HepG2 (cell line): ENCODE data around the gene SAXO2. TPM values are rescaled to one million over a fixed set of nuclear protein-coding genes. Genes with fewer than 3 reads are reported as not detected.

Experiments used
- ATAC-seq: fragments of 200-7000 bp; cut with Tn5 transposase; 3 replicates; pipeline ENCODE4 v1.9.1; 2020; ENCODE audit warnings: mild to moderate bottlenecking, moderate library complexity
- BruUV-seq: library from RNA; stranded (reverse); fragments of 400-500 nt; replicated peaks from 2 replicates; lab custom pipeline; 2021; lab: Mats Ljungman, UMichigan
- CTCF ChIA-PET: fragments of 300-600 bp; formaldehyde crosslinking; extraction: SDS; loops from one replicate; lab custom pipeline; 2021; ENCODE audit warnings: low total read pairs, inconsistent platforms, low intra/inter-chr PET ratio; lab: Yijun Ruan, JAX
- POLR2A ChIA-PET: fragments of 350-600 bp; sonication (Branson Sonifier 250); formaldehyde crosslinking; loops from one replicate; lab custom pipeline; 2020; ENCODE audit warnings: antibody characterized with exemption, inconsistent platforms; lab: Yijun Ruan, JAX
- DNase-seq: peaks from one replicate; pipeline ENCODE4 v3.0.0-alpha.2; 2015; ENCODE audit warnings: low spot score
- FAIRE-seq: peaks from 3 replicates; lab custom pipeline; 2011; peaks lifted over from hg19 to GRCh38; lab: Jason Lieb, UNC
- H2AFZ ChIP-seq: one replicate; pipeline ENCODE4 v1.6.1; 2011; ENCODE audit warnings: low read length, inconsistent platforms
- H3K27ac ChIP-seq: fragments of 300-600 bp; 3 replicates; pipeline ENCODE4 v1.8.0; 2011; ENCODE audit warnings: mixed run types, mild to moderate bottlenecking, mixed read lengths, low read length, inconsistent platforms; ENCODE audit not compliant: insufficient read depth; ENCODE audit errors: extremely low read length
- H3K27me3 ChIP-seq, 2 experiments: fragments of 200-600 bp in 1 of 2; 2 replicates in 1 of 2; 3 replicates in 1 of 2; pipeline versions ENCODE4 v1.6.0 to v1.8.0; 2011; ENCODE audit warnings: low read length in 2 of 2, mild to moderate bottlenecking in 2 of 2, moderate library complexity in 2 of 2, inconsistent platforms in 1 of 2; ENCODE audit not compliant: insufficient read depth in 2 of 2, control insufficient read depth in 1 of 2
- H3K36me3 ChIP-seq, 2 experiments: fragments of 200-600 bp in 1 of 2; replicated peaks in 1 of 2; 2 replicates in 1 of 2; 3 replicates in 1 of 2; pipeline versions ENCODE4 v1.5.1 to v1.8.0; 2011; ENCODE audit warnings: low read length in 2 of 2, inconsistent platforms in 1 of 2; ENCODE audit not compliant: insufficient read depth in 2 of 2, control insufficient read depth in 1 of 2
- H3K4me1 ChIP-seq: 2 replicates; pipeline ENCODE4 v1.5.1; 2012; ENCODE audit warnings: low read length, inconsistent platforms; ENCODE audit not compliant: insufficient read depth
- H3K4me2 ChIP-seq: 2 replicates; pipeline ENCODE4 v1.6.0; 2011; ENCODE audit warnings: low read depth, low read length, inconsistent platforms
- H3K4me3 ChIP-seq, 3 experiments: fragments of 200-600 bp in 1 of 3; sonication (generic), shearing (Covaris generic) in 1 of 3; replicated peaks in 1 of 3; 2 replicates each; pipeline ENCODE4 v1.5.1; 2011 to 2016; ENCODE audit warnings: low read length in 3 of 3, inconsistent platforms in 2 of 3, low read depth in 2 of 3, mild to moderate bottlenecking in 2 of 3, control low read depth in 1 of 3, mixed read lengths in 1 of 3; ENCODE audit not compliant: insufficient read depth in 1 of 3
- H3K79me2 ChIP-seq: one replicate; pipeline ENCODE4 v1.6.1; 2011; ENCODE audit warnings: low read length, inconsistent platforms; ENCODE audit not compliant: insufficient read depth
- H3K9ac ChIP-seq: 2 replicates; pipeline ENCODE4 v1.6.0; 2011; ENCODE audit warnings: mild to moderate bottlenecking, low read depth, low read length, inconsistent platforms; ENCODE audit not compliant: insufficient read depth
- H3K9me3 ChIP-seq: 2 replicates; pipeline ENCODE4 v1.5.1; 2012; ENCODE audit warnings: mild to moderate bottlenecking, low read length
- H4K20me1 ChIP-seq: 2 replicates; pipeline ENCODE4 v1.6.0; 2011; ENCODE audit warnings: inconsistent platforms, mild to moderate bottlenecking, low read length, moderate library complexity; ENCODE audit not compliant: insufficient read depth
- BHLHE40 ChIP-seq: IDR thresholded peaks from 2 replicates; pipeline ENCODE4 v1.6.1; 2011; ENCODE audit warnings: low read length, improper control_type of control experiment
- ELF3 ChIP-seq: IDR thresholded peaks from 2 replicates; pipeline ENCODE4 v1.6.1; 2016; ENCODE audit warnings: missing genetic modification reagents, missing compliant biosample characterization
- GATAD2A ChIP-seq: IDR thresholded peaks from 2 replicates; pipeline ENCODE4 v1.6.1; 2016
- HMG20A ChIP-seq: IDR thresholded peaks from 2 replicates; pipeline ENCODE4 v1.6.1; 2016; ENCODE audit warnings: borderline replicate concordance
- HNF4A ChIP-seq: sonication (generic); formaldehyde crosslinking; IDR thresholded peaks from 2 replicates; pipeline ENCODE4 v1.4.0; 2020; ENCODE audit warnings: missing genetic modification reagents
- HNF4G ChIP-seq, 2 experiments: sonication (generic) in 1 of 2; formaldehyde crosslinking in 1 of 2; IDR thresholded peaks; 2 replicates each; pipeline versions ENCODE4 v1.4.0 to v1.6.1; 2011 to 2020; ENCODE audit warnings: borderline replicate concordance in 2 of 2, low read depth in 2 of 2, mild to moderate bottlenecking in 2 of 2, low read length in 1 of 2, missing genetic modification reagents in 1 of 2, moderate library complexity in 1 of 2
- SALL1 ChIP-seq: sonication (generic); formaldehyde crosslinking; IDR thresholded peaks from 2 replicates; pipeline ENCODE4 v1.8.0; 2022; ENCODE audit warnings: mild to moderate bottlenecking, missing genetic modification reagents
- SAP130 ChIP-seq: IDR thresholded peaks from 2 replicates; pipeline ENCODE4 v1.6.1; 2016; ENCODE audit warnings: low read depth
- SOX13 ChIP-seq, 3 experiments: fragments of 450-650 bp in 1 of 3; sonication (generic) in 1 of 3; formaldehyde crosslinking in 1 of 3; IDR thresholded peaks in 2 of 3; conservative IDR thresholded peaks in 1 of 3; 2 replicates each; pipeline versions ENCODE4 v1.5.0 to v1.6.1; 2016 to 2020; ENCODE audit warnings: antibody characterized with exemption in 1 of 3, mild to moderate bottlenecking in 1 of 3, missing compliant biosample characterization in 1 of 3, missing genetic modification reagents in 1 of 3, moderate library complexity in 1 of 3
- SOX5 ChIP-seq: IDR thresholded peaks from 2 replicates; pipeline ENCODE4 v1.6.1; 2016; ENCODE audit warnings: borderline replicate concordance
- SOX6 ChIP-seq, 2 experiments: fragments of 450-650 bp in 1 of 2; sonication (generic) in 1 of 2; formaldehyde crosslinking in 1 of 2; IDR thresholded peaks; 2 replicates each; pipeline versions ENCODE4 v1.4.0 to v1.6.1; 2017 to 2020; ENCODE audit warnings: antibody characterized with exemption in 1 of 2, mild to moderate bottlenecking in 1 of 2, missing genetic modification reagents in 1 of 2
- ZFP41 ChIP-seq: sonication (generic); formaldehyde crosslinking; IDR thresholded peaks from 2 replicates; pipeline ENCODE4 v1.4.0; 2020; ENCODE audit warnings: mild to moderate bottlenecking, missing genetic modification reagents, borderline replicate concordance
- ZNF644 ChIP-seq: IDR thresholded peaks from 2 replicates; pipeline ENCODE4 v1.6.1; 2016; ENCODE audit warnings: low read depth
- WGBS: methylation state at CpG from one replicate; pipeline ENCODE4 v1.1.6; 2017; ENCODE audit warnings: low lambda C conversion rate; 5-methylcytosine and 5-hydroxymethylcytosine counted together
- in situ Hi-C: cut with HindIII; loops from 2 replicates; pipeline ENCODE4 v1.10.0; 2017; ENCODE audit warnings: low pct_unique_long_range_greater_than_20kb; ENCODE audit not compliant: extremely low pct_ligation_motif_present
- intact Hi-C: fragments of 100-400 bp; cut with micrococcal nuclease; formaldehyde crosslinking; loops from one replicate; pipeline ENCODE4 v1.10.0; 2022; ENCODE audit not compliant: unreplicated experiment
- polyA plus RNA-seq, 8 experiments: library from polyadenylated mRNA; depleted of rRNA in 3 of 8; stranded (reverse) in 7 of 8; unstranded in 1 of 8; fragments of >200 nt; fragmentation: Illumina TruSeq in 4 of 8; extraction: Trizol in 4 of 8; gene quantifications; 2 replicates each; pipeline versions ENCODE4 v1.2.1 to v1.2.3, GENCODE V29; 2011 to 2016; ENCODE audit warnings: low read depth in 4 of 8, missing spikeins in 1 of 8, mixed read lengths in 1 of 8; ENCODE audit not compliant: insufficient read depth in 1 of 8
- total RNA-seq, 5 experiments: library from RNA; depleted of rRNA; stranded (reverse); fragments of >200 nt; fragmentation: Illumina TruSeq; extraction: Trizol; gene quantifications; 2 replicates each; pipeline ENCODE4 v1.2.3, GENCODE V29; 2016; ENCODE audit warnings: low read depth in 1 of 5
- TF ChIP-seq, protein P1 (sequence below): sonication (generic); formaldehyde crosslinking; IDR thresholded peaks from 2 replicates; pipeline ENCODE4 v1.8.1; 2023; ENCODE audit warnings: missing genetic modification reagents, mild to moderate bottlenecking, borderline replicate concordance
- TF ChIP-seq, protein P2 (sequence below): IDR thresholded peaks from 2 replicates; pipeline ENCODE4 v1.4.0; 2020; ENCODE audit warnings: mild to moderate bottlenecking, missing genetic modification reagents

The SAXO2 gene
- total and polyA plus RNA-seq, 2 of the 13 experiments (the other 11 are each of a cell fraction or from before 2014, with no cell fraction given): 0.01 to 1.5 TPM

DNA sequence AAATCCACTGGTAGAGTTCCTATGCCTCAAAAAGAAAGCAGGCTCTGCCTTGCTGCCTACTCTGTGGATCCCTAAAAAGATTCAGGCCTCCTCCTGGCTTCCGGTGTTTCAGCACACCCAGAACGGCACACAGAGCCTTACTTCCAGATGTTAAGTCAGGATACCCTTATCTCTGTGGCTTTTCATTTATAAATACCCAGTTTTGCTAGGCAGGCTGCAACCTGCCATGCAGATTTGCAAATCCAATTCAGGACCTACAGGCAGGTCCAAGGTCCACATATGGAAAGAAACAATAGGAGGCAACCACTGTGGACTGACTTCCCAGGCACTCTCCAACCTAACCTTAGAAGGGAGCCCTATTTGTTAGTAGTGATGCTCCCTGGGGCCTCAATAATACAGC is 30.8 kb upstream of the SAXO2 start:
- peaks cover 14% of the 10 kb centered on the region for H3K4me1 ChIP-seq
- ChIA-PET POLR2A (no interaction called here), CTCF (no interaction called here)
- H3K9ac ChIP-seq: peak overlapping the region; percentile 27; the same call in 1 of the 2 replicates
- no peaks in the 10 kb centered on the region for H3K9me3 ChIP-seq
- in situ Hi-C loops (no loop called here), intact Hi-C loops (no loop called here)
- WGBS: 33% methylated on average over 2 of the region's 2 CpGs
- no peaks in the 10 kb centered on the region for H4K20me1 ChIP-seq
- no peaks in the 10 kb centered on the region for H3K27me3 ChIP-seq
- peak overlapping the region; percentile 52 for H3K4me2 ChIP-seq
- peaks cover 1 to 9% of the 10 kb centered on the region in 2 experiments; a peak in 2 of 5 replicates for H3K36me3 ChIP-seq
- ATAC-seq (peak; percentile 96), DNase-seq (peak; percentile 76), FAIRE-seq (peak; percentile 54)
- H3K4me3 ChIP-seq: no peak overlapping the region; a peak in 1 of 6 replicates
- no peaks in the 10 kb centered on the region for H3K79me2 ChIP-seq
- peak overlapping the region; percentile 45 for H3K27ac ChIP-seq
- BruUV-seq: no TSS peak
- H2AFZ ChIP-seq: no peak overlapping the region
- no peak for TF ChIP-seq SOX6 (IDR thresholded peaks at IDR 0.05)
- peak; percentile 69 for TF ChIP-seq SOX6 (CRISPR knock-in tag; IDR thresholded peaks at IDR 0.05)
- 0 out of 2 replicates have a peak, but pooled peaks have one; percentile 21 for TF ChIP-seq SAP130 (CRISPR knock-in tag)
- TF ChIP-seq GATAD2A (CRISPR knock-in tag): 0 out of 2 replicates have a peak, but pooled peaks have one; percentile 31
- TF ChIP-seq, protein P1, sequence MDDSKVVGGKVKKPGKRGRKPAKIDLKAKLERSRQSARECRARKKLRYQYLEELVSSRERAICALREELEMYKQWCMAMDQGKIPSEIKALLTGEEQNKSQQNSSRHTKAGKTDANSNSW: no peak
- TF ChIP-seq HNF4A (CRISPR knock-in tag): peak; percentile 83
- no peak for TF ChIP-seq ZFP41 (CRISPR knock-in tag)
- peak; percentile 52; the same call in 1 of the 2 replicates for TF ChIP-seq SOX13 (IDR thresholded peaks at IDR 0.05)
- peak in 1 of 2 experiments; percentile 83; a peak in 2 of 4 replicates for TF ChIP-seq SOX13 (CRISPR knock-in tag; conservative IDR thresholded peaks at IDR 0.05 in 1 of 2, IDR thresholded peaks at IDR 0.05 in 1 of 2)
- peak; percentile 72; the same call in 1 of the 2 replicates for TF ChIP-seq SOX5 (CRISPR knock-in tag)
- peak; percentile 86; the same call in 1 of the 2 replicates for TF ChIP-seq ZNF644 (CRISPR knock-in tag)
- peak; percentile 18; the same call in 1 of the 2 replicates for TF ChIP-seq SALL1 (CRISPR knock-in tag)
- TF ChIP-seq HMG20A: no peak
- TF ChIP-seq HNF4G (IDR thresholded peaks at IDR 0.05; ENCODE audit: borderline replicate concordance, low read depth, low read length): peak; percentile 56
- TF ChIP-seq HNF4G (CRISPR knock-in tag; IDR thresholded peaks at IDR 0.05; ENCODE audit: borderline replicate concordance, low read depth): no peak; the same call in 1 of the 2 replicates
- TF ChIP-seq ELF3 (CRISPR knock-in tag): no peak
- no peak for TF ChIP-seq BHLHE40
- TF ChIP-seq, protein P2, sequence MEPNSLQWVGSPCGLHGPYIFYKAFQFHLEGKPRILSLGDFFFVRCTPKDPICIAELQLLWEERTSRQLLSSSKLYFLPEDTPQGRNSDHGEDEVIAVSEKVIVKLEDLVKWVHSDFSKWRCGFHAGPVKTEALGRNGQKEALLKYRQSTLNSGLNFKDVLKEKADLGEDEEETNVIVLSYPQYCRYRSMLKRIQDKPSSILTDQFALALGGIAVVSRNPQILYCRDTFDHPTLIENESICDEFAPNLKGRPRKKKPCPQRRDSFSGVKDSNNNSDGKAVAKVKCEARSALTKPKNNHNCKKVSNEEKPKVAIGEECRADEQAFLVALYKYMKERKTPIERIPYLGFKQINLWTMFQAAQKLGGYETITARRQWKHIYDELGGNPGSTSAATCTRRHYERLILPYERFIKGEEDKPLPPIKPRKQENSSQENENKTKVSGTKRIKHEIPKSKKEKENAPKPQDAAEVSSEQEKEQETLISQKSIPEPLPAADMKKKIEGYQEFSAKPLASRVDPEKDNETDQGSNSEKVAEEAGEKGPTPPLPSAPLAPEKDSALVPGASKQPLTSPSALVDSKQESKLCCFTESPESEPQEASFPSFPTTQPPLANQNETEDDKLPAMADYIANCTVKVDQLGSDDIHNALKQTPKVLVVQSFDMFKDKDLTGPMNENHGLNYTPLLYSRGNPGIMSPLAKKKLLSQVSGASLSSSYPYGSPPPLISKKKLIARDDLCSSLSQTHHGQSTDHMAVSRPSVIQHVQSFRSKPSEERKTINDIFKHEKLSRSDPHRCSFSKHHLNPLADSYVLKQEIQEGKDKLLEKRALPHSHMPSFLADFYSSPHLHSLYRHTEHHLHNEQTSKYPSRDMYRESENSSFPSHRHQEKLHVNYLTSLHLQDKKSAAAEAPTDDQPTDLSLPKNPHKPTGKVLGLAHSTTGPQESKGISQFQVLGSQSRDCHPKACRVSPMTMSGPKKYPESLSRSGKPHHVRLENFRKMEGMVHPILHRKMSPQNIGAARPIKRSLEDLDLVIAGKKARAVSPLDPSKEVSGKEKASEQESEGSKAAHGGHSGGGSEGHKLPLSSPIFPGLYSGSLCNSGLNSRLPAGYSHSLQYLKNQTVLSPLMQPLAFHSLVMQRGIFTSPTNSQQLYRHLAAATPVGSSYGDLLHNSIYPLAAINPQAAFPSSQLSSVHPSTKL (CRISPR knock-in tag): peak; percentile 44; the same call in 1 of the 2 replicates
